ENCODE results near the gene ZNF14. TPM values are rescaled to one million over a fixed set of nuclear protein-coding genes. Genes with fewer than 3 reads are reported as not detected.
A peak's percentile ranks its signal among the peaks of the same experiment; 100 is the strongest.
"Not testable (repeated sequence)": the region's sequence is repeated elsewhere in the genome, so short reads cannot be mapped to it uniquely, and the experiment has no call there.

ZNF14 gene
- total RNA-seq, 1 experiment from 2014 or later = 5.5 TPM

GRCh38 chr19:19697589-19697988 lies 35.3 kb downstream of the ZNF14 start:
- no peak for DNase-seq (ENCODE audit: extremely low read depth, low read depth)

- DNase-seq (ENCODE audit: extremely low read depth, low read depth) = no peak
These were observed 36.5 kb downstream of the ZNF14 start for GRCh38 chr19:19696386-19696785.

- DNase-seq (ENCODE audit: extremely low read depth, low read depth) = no peak
These were observed 41.2 kb downstream of the ZNF14 start for GRCh38 chr19:19691683-19692082.

- not testable (repeated sequence) for DNase-seq (ENCODE audit: extremely low read depth, low read depth)
These were observed 43.9 kb downstream of the ZNF14 start for GRCh38 chr19:19689023-19689422.

- DNase-seq (ENCODE audit: extremely low read depth, low read depth) = no peak
These were observed 45.8 kb downstream of the ZNF14 start for GRCh38 chr19:19687090-19687489.

- no peak for DNase-seq (ENCODE audit: extremely low read depth, low read depth)
These were observed 46.3 kb downstream of the ZNF14 start for GRCh38 chr19:19686580-19686979.

- DNase-seq (ENCODE audit: extremely low read depth, low read depth) = not testable (repeated sequence)
These were observed 46.8 kb downstream of the ZNF14 start for GRCh38 chr19:19686119-19686518.

- no peak for DNase-seq (ENCODE audit: extremely low read depth, low read depth)
These were observed 53.5 kb downstream of the ZNF14 start for GRCh38 chr19:19679176-19680073.

- no peak for DNase-seq (ENCODE audit: extremely low read depth, low read depth)
These were observed 55.3 kb downstream of the ZNF14 start for GRCh38 chr19:19677579-19677978.

GRCh38 chr19:19674315-19674714 lies 58.6 kb downstream of the ZNF14 start:
- DNase-seq (ENCODE audit: extremely low read depth, low read depth) = no peak

- DNase-seq (ENCODE audit: extremely low read depth, low read depth) = no peak
These were observed 60.1 kb downstream of the ZNF14 start for GRCh38 chr19:19672816-19673215.

- DNase-seq (ENCODE audit: extremely low read depth, low read depth) = no peak
These were observed 62.8 kb downstream of the ZNF14 start for GRCh38 chr19:19670070-19670551.

- peak; percentile 78 for DNase-seq (ENCODE audit: extremely low read depth, low read depth)
These were observed 64.5 kb downstream of the ZNF14 start, which contains the start of gene ZNF101 for GRCh38 chr19:19668230-19669012. Gene ZNF101 (plus strand): TSS chr19:19668839. CDS start chr19:19668964, 125 bp downstream.

GRCh38 chr19:19665420-19665948 lies 67.4 kb downstream of the ZNF14 start:
- DNase-seq (ENCODE audit: extremely low read depth, low read depth) = not testable (repeated sequence)

GRCh38 chr19:19663256-19664120 lies 69.4 kb downstream of the ZNF14 start, which contains the start of gene ATP13A1:
Gene ATP13A1 (minus strand): TSS chr19:19663676. CDS start chr19:19663666, 10 bp downstream.
- DNase-seq (ENCODE audit: extremely low read depth, low read depth) = peak; percentile 93

GRCh38 chr19:19662871-19663255 lies 70.0 kb downstream of the ZNF14 start:
- DNase-seq (ENCODE audit: extremely low read depth, low read depth) = no peak

GRCh38 chr19:19662344-19662743 lies 70.6 kb downstream of the ZNF14 start:
- no peak for DNase-seq (ENCODE audit: extremely low read depth, low read depth)

GRCh38 chr19:19661675-19662251 lies 71.1 kb downstream of the ZNF14 start:
- no peak for DNase-seq (ENCODE audit: extremely low read depth, low read depth)

GRCh38 chr19:19661141-19661674 lies 71.7 kb downstream of the ZNF14 start:
- no peak for DNase-seq (ENCODE audit: extremely low read depth, low read depth)

Data from NCI-H460 (cell line).